Psoas muscle (tissue), 8 donors: Measurements from ENCODE around the gene RAD23B. TPM values are rescaled to one million over a fixed set of nuclear protein-coding genes. Genes with fewer than 3 reads are reported as not detected.

Source experiments
- ATAC-seq, 4 donors: fragments of 200-7000 bp; cut with Tn5 transposase; one replicate each; pipeline ENCODE4 v1.9.1; 2020; ENCODE audit warnings: moderate library complexity in 3 of 4, mild to moderate bottlenecking in 2 of 4
- DNase-seq, 2 donors: peaks; one replicate each; pipeline ENCODE4 v3.0.0-alpha.2; 2020
- H3K27ac ChIP-seq: fragments of 200-600 bp; one replicate; pipeline ENCODE4 v1.8.0; 2022
- H3K27me3 ChIP-seq, 3 donors: fragments of 200-600 bp in 1 of 3; one replicate each; pipeline versions ENCODE4 v1.6.1 to v1.8.0; 2013 to 2022; ENCODE audit warnings: low read length in 2 of 3, mild to moderate bottlenecking in 2 of 3, moderate library complexity in 1 of 3; ENCODE audit not compliant: insufficient read depth in 3 of 3
- H3K36me3 ChIP-seq, 2 donors: fragments of 200-600 bp in 1 of 2; one replicate each; pipeline versions ENCODE4 v1.6.1 to v1.8.0; 2013 to 2022; ENCODE audit warnings: low read depth in 1 of 2, mild to moderate bottlenecking in 1 of 2, moderate library complexity in 1 of 2; ENCODE audit not compliant: insufficient read depth in 1 of 2
- H3K4me1 ChIP-seq: fragments of 200-600 bp; one replicate; pipeline ENCODE4 v1.8.0; 2022
- H3K4me3 ChIP-seq: fragments of 200-600 bp; one replicate; pipeline ENCODE4 v1.8.0; 2022; ENCODE audit warnings: mild to moderate bottlenecking
- H3K9me3 ChIP-seq: fragments of 200-600 bp; one replicate; pipeline ENCODE4 v1.8.0; 2022
- WGBS, 3 donors: extraction: QIAGEN DNeasy Blood & Tissue Kit; methylation state at CpG; one replicate each; pipeline versions ENCODE4 v1.1.6 to v1.1.7; 2013; 5-methylcytosine and 5-hydroxymethylcytosine counted together
- intact Hi-C, 2 donors: fragments of 100-400 bp; cut with DNase I; formaldehyde crosslinking; loops; one replicate each; pipeline versions ENCODE4 v1.11.0 to v1.14.2; 2022
- polyA plus RNA-seq, 3 donors: library from polyadenylated mRNA; stranded (reverse); fragments of 200-250 nt; gene quantifications; one replicate each; pipeline ENCODE4 v1.2.3, GENCODE V29; 2013
- total RNA-seq, 4 donors: library from RNA; stranded (reverse); fragmentation: NEBNext Ultra II Directional in 2 of 4; extraction: Animal tissue kit (Norgen Biotek cat#: 25700) in 2 of 4; gene quantifications; one replicate each; pipeline versions ENCODE4 v1.2.1 to v1.2.4, GENCODE V29; 2021 to 2023
- TF ChIP-seq, protein P1 (sequence below): fragments of 200-600 bp; IDR thresholded peaks from one replicate; pipeline ENCODE4 v1.8.0; 2022; ENCODE audit warnings: antibody characterized with exemption
- donor health status: healthy with polysubstance abuse.
- donor health status: DM: no; HTN: no; CAD: no; lungs with moderate emphysema.
- donor health status: Bipolar disorder and iron deficiency.
- donor health status: healthy.
- donor health status: DM: yes; HTN: yes; CAD: no.
- donor health status: DM: no; HTN: no; CAD: no.
- donor health status: DM: no; HTN: no; CAD: no.
- donor health status: DM: yes; HTN: yes; CAD: no.

RAD23B gene
- total and polyA plus RNA-seq, 7 donors = 126 to 283 (median 225) TPM

DNA sequence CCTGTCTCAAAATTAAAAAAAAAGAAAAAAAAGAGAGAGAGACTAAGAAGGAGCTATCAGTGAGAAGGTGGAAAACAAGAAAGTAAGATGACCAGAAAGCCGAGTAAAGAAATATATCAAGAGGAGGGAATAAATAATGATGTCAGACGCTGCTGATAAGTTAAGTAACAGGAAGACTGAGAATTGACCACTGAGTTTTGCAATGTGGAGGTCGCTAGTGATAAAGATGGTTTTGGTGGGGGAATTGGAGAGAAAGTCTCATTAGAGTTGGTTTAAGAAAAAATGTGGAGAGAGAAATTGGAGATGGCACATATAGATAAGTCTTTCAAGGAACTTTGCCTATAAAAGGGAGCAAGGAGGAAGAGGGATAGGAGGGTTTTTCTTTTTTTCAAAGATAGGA lies 91.9 kb downstream of the RAD23B start:
- H3K36me3 ChIP-seq = no peaks in the 10 kb centered on the region
- peaks cover 0 to 2% (median 0%) of the 10 kb centered on the region in 3 donors for H3K27me3 ChIP-seq
- H3K4me1 ChIP-seq = no peaks in the 10 kb centered on the region
- TF ChIP-seq, protein P1, sequence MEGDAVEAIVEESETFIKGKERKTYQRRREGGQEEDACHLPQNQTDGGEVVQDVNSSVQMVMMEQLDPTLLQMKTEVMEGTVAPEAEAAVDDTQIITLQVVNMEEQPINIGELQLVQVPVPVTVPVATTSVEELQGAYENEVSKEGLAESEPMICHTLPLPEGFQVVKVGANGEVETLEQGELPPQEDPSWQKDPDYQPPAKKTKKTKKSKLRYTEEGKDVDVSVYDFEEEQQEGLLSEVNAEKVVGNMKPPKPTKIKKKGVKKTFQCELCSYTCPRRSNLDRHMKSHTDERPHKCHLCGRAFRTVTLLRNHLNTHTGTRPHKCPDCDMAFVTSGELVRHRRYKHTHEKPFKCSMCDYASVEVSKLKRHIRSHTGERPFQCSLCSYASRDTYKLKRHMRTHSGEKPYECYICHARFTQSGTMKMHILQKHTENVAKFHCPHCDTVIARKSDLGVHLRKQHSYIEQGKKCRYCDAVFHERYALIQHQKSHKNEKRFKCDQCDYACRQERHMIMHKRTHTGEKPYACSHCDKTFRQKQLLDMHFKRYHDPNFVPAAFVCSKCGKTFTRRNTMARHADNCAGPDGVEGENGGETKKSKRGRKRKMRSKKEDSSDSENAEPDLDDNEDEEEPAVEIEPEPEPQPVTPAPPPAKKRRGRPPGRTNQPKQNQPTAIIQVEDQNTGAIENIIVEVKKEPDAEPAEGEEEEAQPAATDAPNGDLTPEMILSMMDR = no peak
- no peak overlapping the region for H3K4me3 ChIP-seq
- intact Hi-C loops = no loop called here
- no peak for ATAC-seq
- 82 to 84% (median 82%) methylated on average over 3 of the region's 3 CpGs for WGBS, 3 donors
- no peak for DNase-seq
- H3K27ac ChIP-seq = no peak overlapping the region
- no peaks in the 10 kb centered on the region for H3K9me3 ChIP-seq

DNA sequence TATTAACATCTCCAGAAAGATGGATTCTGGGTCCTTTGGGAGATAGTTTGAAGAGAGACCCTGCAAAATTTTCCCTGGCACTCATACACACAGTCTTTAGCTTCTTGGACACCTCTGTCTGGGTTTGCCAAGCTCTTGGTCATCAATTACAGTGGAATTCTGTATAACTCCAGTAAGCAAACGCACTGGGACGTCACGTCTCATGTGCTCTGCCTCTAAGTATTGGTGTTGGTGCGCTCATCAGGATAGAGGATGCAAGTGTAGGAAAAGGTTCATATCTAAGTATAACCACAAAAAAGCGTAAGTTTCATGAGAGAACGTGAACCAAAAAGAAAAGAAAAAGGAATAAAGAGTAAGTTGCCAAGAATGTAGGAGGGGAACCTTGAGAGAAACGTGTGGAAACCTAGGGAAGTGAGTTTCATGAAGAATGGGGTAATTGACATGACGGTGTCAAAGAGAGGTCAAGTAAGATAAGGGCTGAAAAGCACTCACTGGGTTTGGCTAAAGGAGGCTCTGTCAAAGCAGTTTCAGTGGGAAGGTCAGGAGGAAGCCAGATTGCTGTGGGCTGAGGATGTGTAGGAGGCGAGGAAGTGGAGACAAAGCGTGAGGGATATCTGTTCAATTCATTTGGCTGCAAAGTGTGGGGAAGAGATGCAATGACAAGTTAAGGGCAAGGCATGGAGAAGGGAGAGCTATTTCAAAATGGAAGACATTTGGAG lies 92.7 kb downstream of the RAD23B start:
- no peak for ATAC-seq

DNA sequence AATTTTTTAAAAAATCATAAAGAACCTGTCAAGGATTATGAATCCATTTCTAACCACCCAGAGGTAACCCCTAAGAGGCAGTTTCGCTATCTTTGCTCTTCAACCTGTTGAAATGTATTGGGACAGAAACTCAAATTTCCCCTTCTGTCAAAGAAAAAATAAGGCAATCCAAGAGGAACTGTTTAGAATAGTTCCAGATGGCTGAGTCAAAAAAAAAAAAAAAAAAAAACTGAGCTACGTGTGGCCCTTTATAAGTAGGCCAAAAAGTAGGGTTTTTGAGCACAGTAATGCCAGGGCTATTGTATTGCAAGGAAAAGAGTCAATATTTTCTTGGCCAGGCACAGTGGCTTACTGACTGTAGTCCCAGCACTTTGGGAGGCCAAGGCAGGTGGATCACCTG lies 94.9 kb downstream of the RAD23B start:
- intact Hi-C loops = no loop called here
- Histone ChIP-seq H3K4me3 (no peak overlapping the region), H3K27ac (no peak overlapping the region), H3K27me3 (peaks cover 0 to 2% (median 0%) of the 10 kb centered on the region in 3 donors), H3K4me1 (no peaks in the 10 kb centered on the region), H3K36me3 (no peaks in the 10 kb centered on the region), H3K9me3 (no peaks in the 10 kb centered on the region)
- 83 to 88% (median 83%) methylated on average over 2 of the region's 2 CpGs for WGBS, 3 donors
- DNase-seq = no peak
- no peak for ATAC-seq
- TF ChIP-seq, protein P1 = no peak

More for the DNA sequence above, 92.7 kb downstream of the RAD23B start:
- no peaks in the 10 kb centered on the region for H3K9me3 ChIP-seq
- WGBS, 3 donors = 57 to 63% (median 58%) methylated on average over 10 of the region's 10 CpGs
- H3K27ac ChIP-seq = no peak overlapping the region
- TF ChIP-seq, protein P1 = no peak
- DNase-seq = no peak
- H3K36me3 ChIP-seq = no peaks in the 10 kb centered on the region
- peaks cover 0 to 2% (median 0%) of the 10 kb centered on the region in 3 donors for H3K27me3 ChIP-seq
- intact Hi-C loops = no loop called here
- H3K4me3 ChIP-seq = no peak overlapping the region
- no peaks in the 10 kb centered on the region for H3K4me1 ChIP-seq

Other genes with a start within 250 kb of the RAD23B start
- 10 to 100 TPM; 11.6 to 17.2 (median 14.7) TPM for gene KLF4, start 206.5 kb downstream of the RAD23B start, total RNA-seq
- gene KLF4, start 206.5 kb downstream of the RAD23B start, polyA plus RNA-seq = 10 to 100 TPM in 2 of 3 donors, 1 to 10 TPM in 1; 7.5 to 14.6 (median 12.0) TPM